CD14-positive monocyte (primary cell): ENCODE data around the gene GATAD2A. TPM values are rescaled to one million over a fixed set of nuclear protein-coding genes. Genes with fewer than 3 reads are reported as not detected.
A peak's percentile ranks its signal among the peaks of the same experiment; 100 is the strongest.

Source experiments
- DNase-seq, 3 donors: peaks; one replicate each; pipeline ENCODE4 v3.0.0-alpha.2; 2011 to 2022
- H2AFZ ChIP-seq: 2 replicates; pipeline ENCODE4 v1.6.0; 2012; ENCODE audit warnings: mild to moderate bottlenecking, low read depth, low read length, inconsistent platforms; ENCODE audit not compliant: insufficient read depth, poor library complexity, severe bottlenecking
- H3K27ac ChIP-seq, 2 donors: 1 replicate in 1 of 2; 2 replicates in 1 of 2; pipeline ENCODE4 v1.5.1; 2012 to 2013; ENCODE audit warnings: low read length in 2 of 2, control low read depth in 1 of 2, inconsistent platforms in 1 of 2, low read depth in 1 of 2, mild to moderate bottlenecking in 1 of 2
- H3K27me3 ChIP-seq, 2 donors: one replicate each; pipeline versions ENCODE4 v1.6.0 to v1.6.1; 2011 to 2013; ENCODE audit warnings: low read length in 2 of 2; ENCODE audit not compliant: control insufficient read depth in 2 of 2, insufficient read depth in 2 of 2
- H3K36me3 ChIP-seq, 2 donors: replicated peaks in 1 of 2; 1 replicate in 1 of 2; 2 replicates in 1 of 2; pipeline versions ENCODE4 v1.5.1 to v1.6.1; 2012 to 2013; ENCODE audit warnings: low read length in 2 of 2, control low read depth in 1 of 2, inconsistent platforms in 1 of 2, mild to moderate bottlenecking in 1 of 2; ENCODE audit not compliant: insufficient read depth in 2 of 2, control insufficient read depth in 1 of 2
- H3K4me1 ChIP-seq, 2 donors: 1 replicate in 1 of 2; 2 replicates in 1 of 2; pipeline versions ENCODE4 v1.5.1 to v1.6.1; 2012 to 2013; ENCODE audit warnings: low read length in 2 of 2, control low read depth in 1 of 2, inconsistent platforms in 1 of 2, mild to moderate bottlenecking in 1 of 2, moderate library complexity in 1 of 2; ENCODE audit not compliant: insufficient read depth in 2 of 2, control insufficient read depth in 1 of 2
- H3K4me2 ChIP-seq: replicated peaks from 2 replicates; pipeline ENCODE3; 2012; ENCODE audit warnings: low read length, moderate library complexity, mild to moderate bottlenecking; ENCODE audit not compliant: poor library complexity, severe bottlenecking; ENCODE audit errors: extremely low read depth
- H3K4me3 ChIP-seq, 3 experiments: fragments of 200-600 bp in 1 of 3; sonication (generic) in 1 of 3; replicated peaks in 1 of 3; 1 replicate in 2 of 3; 2 replicates in 1 of 3; pipeline ENCODE4 v1.5.1; 2011 to 2013; ENCODE audit warnings: low read length in 3 of 3, mild to moderate bottlenecking in 3 of 3, control low read depth in 2 of 3, low read depth in 2 of 3, inconsistent platforms in 1 of 3, moderate library complexity in 1 of 3
- H3K79me2 ChIP-seq: 2 replicates; pipeline ENCODE4 v1.6.0; 2012; ENCODE audit warnings: mild to moderate bottlenecking, control low read depth, inconsistent platforms, low read length, moderate library complexity; ENCODE audit not compliant: insufficient read depth
- H3K9ac ChIP-seq: 2 replicates; pipeline ENCODE4 v1.6.0; 2017; ENCODE audit warnings: low read length, mild to moderate bottlenecking; ENCODE audit not compliant: insufficient read depth, poor library complexity, severe bottlenecking
- H3K9me3 ChIP-seq, 2 donors: replicated peaks in 1 of 2; 1 replicate in 1 of 2; 2 replicates in 1 of 2; pipeline versions ENCODE4 v1.5.1 to v1.6.1; 2012 to 2013; ENCODE audit warnings: low read length in 2 of 2, control low read depth in 1 of 2; ENCODE audit not compliant: control insufficient read depth in 1 of 2, insufficient read depth in 1 of 2
- H4K20me1 ChIP-seq: 2 replicates; pipeline ENCODE4 v1.6.0; 2012; ENCODE audit warnings: mild to moderate bottlenecking, low read length, control low read depth, moderate library complexity; ENCODE audit not compliant: insufficient read depth
- H3K27ac Mint-ChIP-seq, 7 donors: one replicate each; pipeline ENCODE4 v1.8.0; 2020; ENCODE audit warnings: mild to moderate bottlenecking in 7 of 7, mixed read lengths in 7 of 7, moderate library complexity in 6 of 7, inconsistent platforms in 2 of 7
- H3K27me3 Mint-ChIP-seq, 3 donors: one replicate each; pipeline ENCODE4 v1.8.0; 2021 to 2022; ENCODE audit warnings: low read depth in 3 of 3, mild to moderate bottlenecking in 3 of 3, mixed read lengths in 3 of 3, moderate library complexity in 3 of 3, inconsistent platforms in 1 of 3
- H3K36me3 Mint-ChIP-seq, 2 donors: one replicate each; pipeline ENCODE4 v1.8.0; 2020; ENCODE audit warnings: mixed read lengths in 2 of 2, inconsistent platforms in 1 of 2, mild to moderate bottlenecking in 1 of 2
- H3K4me1 Mint-ChIP-seq: one replicate; pipeline ENCODE4 v1.8.0; 2020; ENCODE audit warnings: mild to moderate bottlenecking, mixed read lengths
- H3K4me3 Mint-ChIP-seq, 2 donors: one replicate each; pipeline ENCODE4 v1.8.0; 2020; ENCODE audit warnings: mild to moderate bottlenecking in 2 of 2, mixed read lengths in 2 of 2, moderate library complexity in 1 of 2
- H3K9me3 Mint-ChIP-seq, 7 donors: one replicate each; pipeline ENCODE4 v1.8.0; 2020 to 2022; ENCODE audit warnings: mixed read lengths in 7 of 7, mild to moderate bottlenecking in 6 of 7, moderate library complexity in 6 of 7, inconsistent platforms in 2 of 7
- WGBS: methylation state at CpG from one replicate; pipeline ENCODE4 v1.1.5; 2013; ENCODE audit warnings: missing lambda C conversion rate; ENCODE audit not compliant: insufficient coverage; 5-methylcytosine and 5-hydroxymethylcytosine counted together
- intact Hi-C, 2 donors: fragments of 100-400 bp; cut with micrococcal nuclease; formaldehyde crosslinking; loops; one replicate each; pipeline versions ENCODE4 v1.15.0 to v1.15.1; 2023
- polyA plus RNA-seq, 3 donors: library from polyadenylated mRNA; depleted of rRNA in 1 of 3; unstranded in 2 of 3; stranded (reverse) in 1 of 3; fragments of 300-500 nt in 2 of 3; fragments of >200 nt in 1 of 3; fragmentation: Illumina TruSeq in 2 of 3; gene quantifications; 1 replicate in 2 of 3; 2 replicates in 1 of 3; pipeline ENCODE4 v1.2.3, GENCODE V29; 2012 to 2021
- TF ChIP-seq, protein P1 (sequence below): fragments of 200-600 bp; IDR thresholded peaks from one replicate; pipeline ENCODE4 v1.8.0; 2022; ENCODE audit warnings: antibody characterized with exemption, mild to moderate bottlenecking

GATAD2A gene
- polyA plus RNA-seq, 3 donors: 8.0 to 35.9 (median 8.7) TPM

DNA sequence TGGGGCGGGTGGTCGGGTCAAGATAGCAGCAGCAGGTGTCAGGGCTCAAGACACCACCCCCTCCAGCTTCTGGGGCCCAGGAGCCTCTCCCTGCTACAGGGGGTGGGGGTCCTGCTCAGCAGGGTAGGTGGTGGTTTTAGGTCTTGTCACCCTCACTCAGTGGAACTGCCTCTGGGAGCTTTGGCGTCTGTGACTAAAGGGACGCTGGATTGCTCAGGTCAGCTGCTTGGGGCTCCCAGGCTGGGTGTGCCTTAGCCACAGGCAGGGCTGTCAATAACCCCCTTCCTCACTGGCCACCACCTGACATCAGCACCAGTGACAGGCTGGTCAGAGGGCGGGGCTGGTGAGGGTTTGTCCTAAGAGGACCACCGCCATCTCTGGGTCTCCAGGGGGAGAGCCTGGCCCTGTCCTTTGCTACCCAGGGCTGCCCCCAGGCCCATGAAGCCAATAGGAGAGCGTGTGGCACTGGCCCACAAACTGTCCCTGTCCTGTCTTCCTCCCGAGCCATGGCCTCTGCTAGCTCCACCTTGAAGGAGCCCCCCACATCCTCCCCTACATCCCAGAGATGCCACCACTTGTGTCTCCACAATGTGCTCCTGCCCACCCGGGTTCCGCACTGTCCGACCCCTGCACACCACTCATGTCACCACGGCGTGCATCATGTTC is 48.4 kb upstream of the GATAD2A start:
- DNase-seq: no peak
- Mint-ChIP-seq H3K4me3 (no peak overlapping the region), H3K36me3 (peaks cover 57 to 66% of the 10 kb centered on the region in 2 donors), H3K9me3 (no peaks in the 10 kb centered on the region), H3K4me1 (peaks cover 6% of the 10 kb centered on the region), H3K27me3 (peaks cover 0 to 4% (median 0%) of the 10 kb centered on the region in 3 donors), H3K27ac (peak overlapping the region in 1 of 7 donors; percentile 37)
- TF ChIP-seq, protein P1, sequence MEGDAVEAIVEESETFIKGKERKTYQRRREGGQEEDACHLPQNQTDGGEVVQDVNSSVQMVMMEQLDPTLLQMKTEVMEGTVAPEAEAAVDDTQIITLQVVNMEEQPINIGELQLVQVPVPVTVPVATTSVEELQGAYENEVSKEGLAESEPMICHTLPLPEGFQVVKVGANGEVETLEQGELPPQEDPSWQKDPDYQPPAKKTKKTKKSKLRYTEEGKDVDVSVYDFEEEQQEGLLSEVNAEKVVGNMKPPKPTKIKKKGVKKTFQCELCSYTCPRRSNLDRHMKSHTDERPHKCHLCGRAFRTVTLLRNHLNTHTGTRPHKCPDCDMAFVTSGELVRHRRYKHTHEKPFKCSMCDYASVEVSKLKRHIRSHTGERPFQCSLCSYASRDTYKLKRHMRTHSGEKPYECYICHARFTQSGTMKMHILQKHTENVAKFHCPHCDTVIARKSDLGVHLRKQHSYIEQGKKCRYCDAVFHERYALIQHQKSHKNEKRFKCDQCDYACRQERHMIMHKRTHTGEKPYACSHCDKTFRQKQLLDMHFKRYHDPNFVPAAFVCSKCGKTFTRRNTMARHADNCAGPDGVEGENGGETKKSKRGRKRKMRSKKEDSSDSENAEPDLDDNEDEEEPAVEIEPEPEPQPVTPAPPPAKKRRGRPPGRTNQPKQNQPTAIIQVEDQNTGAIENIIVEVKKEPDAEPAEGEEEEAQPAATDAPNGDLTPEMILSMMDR: no peak
- Histone ChIP-seq H2AFZ (no peak overlapping the region), H3K4me1 (peaks cover 0 to 7% of the 10 kb centered on the region in 2 donors), H3K27me3 (no peaks in the 10 kb centered on the region), H3K9ac (no peak overlapping the region), H3K36me3 (peaks cover 55 to 58% of the 10 kb centered on the region in 2 donors), H3K4me2 (no peak overlapping the region), H3K4me3 (no peak overlapping the region), H3K9me3 (no peaks in the 10 kb centered on the region), H3K27ac (no peak overlapping the region), H3K79me2 (no peaks in the 10 kb centered on the region), H4K20me1 (peaks cover 3% of the 10 kb centered on the region)
- WGBS: 100% methylated on average over 3 of the region's 13 CpGs
- intact Hi-C loops: no loop called here

DNA sequence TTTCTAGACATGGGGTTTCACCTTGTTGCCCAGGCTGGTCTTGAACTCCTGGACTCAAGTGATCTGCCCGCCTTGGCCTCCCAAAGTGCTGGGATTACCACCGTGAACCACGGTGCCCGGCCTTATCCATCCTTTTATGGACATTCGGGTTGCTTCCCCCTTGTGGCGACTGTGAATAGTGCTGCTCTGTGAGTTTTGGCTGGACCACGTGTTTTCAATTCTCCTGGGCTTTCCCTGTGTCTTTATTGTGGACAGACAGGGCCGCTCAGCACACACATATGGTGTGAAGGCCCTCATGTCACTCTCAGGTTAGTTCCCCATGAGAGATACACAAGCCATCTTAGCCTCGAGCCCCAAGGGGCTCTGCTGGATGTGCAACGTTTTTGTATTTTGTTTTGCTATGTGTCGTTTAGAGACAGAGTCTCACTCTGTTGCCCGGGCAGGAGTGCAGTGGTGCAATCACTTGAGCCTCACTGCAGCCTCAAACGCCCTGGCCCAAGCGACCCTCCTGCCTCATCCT is 44.3 kb upstream of the GATAD2A start:
- Histone ChIP-seq H3K36me3 (peaks cover 14 to 17% of the 10 kb centered on the region in 2 donors), H3K27ac (no peak overlapping the region), H3K4me2 (no peak overlapping the region), H4K20me1 (no peaks in the 10 kb centered on the region), H3K79me2 (no peaks in the 10 kb centered on the region), H3K4me1 (peaks cover 14 to 20% of the 10 kb centered on the region in 2 donors), H3K9me3 (no peaks in the 10 kb centered on the region), H3K9ac (no peak overlapping the region), H3K27me3 (no peaks in the 10 kb centered on the region), H2AFZ (peak overlapping the region; percentile 47), H3K4me3 (no peak overlapping the region)
- peak; percentile 72 to 84 (median 74) for DNase-seq
- H3K4me1 Mint-ChIP-seq: peaks cover 15% of the 10 kb centered on the region
- peak overlapping the region in 3 of 7 donors; percentile 6 to 82 (median 8) for H3K27ac Mint-ChIP-seq
- peaks cover 21 to 25% of the 10 kb centered on the region in 2 donors for H3K36me3 Mint-ChIP-seq
- TF ChIP-seq, protein P1: peak; percentile 85
- intact Hi-C loops: no loop called here
- 27% methylated on average over 9 of the region's 14 CpGs for WGBS
- H3K9me3 Mint-ChIP-seq: peaks cover 0 to 3% (median 0%) of the 10 kb centered on the region in 7 donors
- H3K4me3 Mint-ChIP-seq: no peak overlapping the region
- peaks cover 0 to 6% (median 0%) of the 10 kb centered on the region in 3 donors for H3K27me3 Mint-ChIP-seq
